ENCODE data around the gene LPCAT4.
"Not testable (repeated sequence)": the region's sequence is repeated elsewhere in the genome, so short reads cannot be mapped to it uniquely, and the experiment has no call there.

The LPCAT4 gene, protein sequence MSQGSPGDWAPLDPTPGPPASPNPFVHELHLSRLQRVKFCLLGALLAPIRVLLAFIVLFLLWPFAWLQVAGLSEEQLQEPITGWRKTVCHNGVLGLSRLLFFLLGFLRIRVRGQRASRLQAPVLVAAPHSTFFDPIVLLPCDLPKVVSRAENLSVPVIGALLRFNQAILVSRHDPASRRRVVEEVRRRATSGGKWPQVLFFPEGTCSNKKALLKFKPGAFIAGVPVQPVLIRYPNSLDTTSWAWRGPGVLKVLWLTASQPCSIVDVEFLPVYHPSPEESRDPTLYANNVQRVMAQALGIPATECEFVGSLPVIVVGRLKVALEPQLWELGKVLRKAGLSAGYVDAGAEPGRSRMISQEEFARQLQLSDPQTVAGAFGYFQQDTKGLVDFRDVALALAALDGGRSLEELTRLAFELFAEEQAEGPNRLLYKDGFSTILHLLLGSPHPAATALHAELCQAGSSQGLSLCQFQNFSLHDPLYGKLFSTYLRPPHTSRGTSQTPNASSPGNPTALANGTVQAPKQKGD

DNA sequence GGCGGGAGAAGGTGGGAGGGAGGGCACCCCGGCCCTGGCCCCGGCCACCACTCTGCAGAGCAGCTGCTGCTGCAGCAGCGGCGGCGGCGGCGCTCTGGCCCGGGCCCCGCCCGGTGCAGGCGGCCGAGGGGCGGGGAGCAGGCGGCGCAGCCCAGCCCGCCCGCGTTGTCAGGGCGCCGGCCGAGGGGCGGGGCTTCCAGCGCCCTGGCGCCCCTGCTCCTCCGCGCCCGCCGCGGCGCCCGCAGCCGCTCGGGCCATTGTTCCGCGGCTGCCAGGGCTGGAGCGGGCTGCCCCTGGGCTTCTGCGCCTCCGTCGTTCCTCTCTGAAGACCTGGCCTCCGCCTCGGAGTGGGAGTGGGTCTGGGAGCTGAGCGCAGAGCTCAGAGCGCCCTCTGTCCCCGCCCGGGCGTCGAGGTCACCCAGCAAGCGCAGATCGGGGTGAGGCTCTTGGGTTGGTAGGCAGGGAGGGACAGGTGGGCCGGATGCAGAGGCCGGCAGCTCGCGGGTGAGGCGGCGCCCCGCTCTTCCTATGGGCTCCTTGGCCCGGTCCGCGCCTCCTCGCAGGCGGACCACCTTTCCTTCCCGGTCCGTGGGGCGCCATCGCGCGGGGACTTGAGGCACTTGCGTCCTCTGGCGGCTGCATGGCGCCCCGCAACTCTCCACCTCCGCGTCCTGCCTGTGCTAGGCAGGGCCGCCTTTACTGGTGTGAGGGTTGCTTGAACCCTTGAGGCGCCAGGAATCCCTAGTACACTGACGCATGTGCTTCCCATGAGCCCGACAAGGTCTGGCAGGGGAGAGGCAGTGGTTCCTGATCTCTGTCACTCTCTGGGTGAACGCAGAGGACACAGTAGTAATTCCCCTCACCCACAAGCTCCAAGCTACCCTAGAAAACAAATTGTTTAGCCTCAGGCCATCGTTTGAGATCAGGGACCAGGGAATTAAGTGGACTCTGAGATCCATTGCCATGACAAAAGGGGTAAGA lies at the start of gene LPCAT4:
Gene LPCAT4, minus strand, starts transcription at position 96 of the 981 bp plus-strand sequence. CDS start 96 bp downstream, outside the sequence.
- peak; percentile 78 for DNase-seq (ENCODE audit: low spot score)

DNA sequence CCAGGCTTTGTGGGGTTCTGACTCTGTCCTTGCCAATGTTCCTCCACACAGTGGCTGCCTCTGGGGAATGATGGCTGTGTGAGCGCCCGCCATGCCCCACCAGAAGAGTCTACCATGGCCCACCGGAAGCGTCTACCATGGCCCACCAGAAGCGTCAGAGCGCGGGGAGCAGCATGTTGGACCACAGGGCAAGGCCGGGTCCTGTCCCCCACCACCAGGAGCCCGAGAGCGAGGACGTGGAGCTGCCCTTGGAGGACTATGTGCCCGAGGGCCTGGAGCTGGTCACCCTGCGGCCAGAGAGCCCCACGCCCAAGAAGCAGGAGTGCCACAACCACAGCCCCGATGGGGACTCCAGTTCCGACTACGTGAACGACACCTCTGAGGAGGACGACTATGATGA lies 42.5 kb upstream of the LPCAT4 start:
- not testable (repeated sequence) for DNase-seq (ENCODE audit: low spot score)

DNA sequence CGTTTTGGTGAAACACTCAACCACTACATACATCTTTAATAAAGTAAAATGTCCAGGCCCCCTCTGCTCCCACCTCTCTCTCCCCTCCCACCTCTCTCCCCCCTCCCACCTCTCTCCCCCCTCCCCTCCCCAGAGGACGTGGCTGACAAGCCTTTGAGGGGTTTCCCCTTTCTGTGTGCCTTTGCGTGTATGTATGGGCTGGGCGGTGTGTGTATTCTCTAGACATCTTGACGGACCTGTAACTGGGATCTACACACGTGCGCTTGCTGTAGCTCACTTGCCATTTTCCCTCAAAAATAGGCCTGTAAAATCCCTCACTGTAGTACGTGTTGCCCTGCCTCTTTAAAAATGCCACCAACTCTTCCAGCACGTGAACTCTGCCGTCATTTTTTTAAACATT lies 42.0 kb upstream of the LPCAT4 start:
- not testable (repeated sequence) for DNase-seq (ENCODE audit: low spot score)

DNA sequence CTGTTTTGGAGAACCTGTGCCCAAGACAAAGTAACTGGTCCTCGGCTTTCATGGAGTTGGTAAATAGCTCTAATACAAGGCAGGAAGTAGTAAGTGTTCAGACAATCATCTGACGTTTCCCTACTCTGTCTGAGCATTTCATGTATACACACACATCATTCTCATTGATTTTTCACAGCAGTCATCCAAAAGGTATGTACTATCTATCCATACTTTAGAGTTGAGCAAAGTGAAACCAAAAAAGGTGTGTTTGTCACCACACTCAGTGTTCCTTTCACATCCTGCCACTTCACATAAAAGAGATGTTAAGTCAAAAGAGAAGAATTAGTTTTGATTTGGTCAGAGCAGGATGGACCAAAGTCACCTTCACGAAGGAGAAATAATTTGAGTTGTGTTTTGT lies 36.9 kb upstream of the LPCAT4 start:
- DNase-seq (ENCODE audit: low spot score), result not testable (repeated sequence)

DNA sequence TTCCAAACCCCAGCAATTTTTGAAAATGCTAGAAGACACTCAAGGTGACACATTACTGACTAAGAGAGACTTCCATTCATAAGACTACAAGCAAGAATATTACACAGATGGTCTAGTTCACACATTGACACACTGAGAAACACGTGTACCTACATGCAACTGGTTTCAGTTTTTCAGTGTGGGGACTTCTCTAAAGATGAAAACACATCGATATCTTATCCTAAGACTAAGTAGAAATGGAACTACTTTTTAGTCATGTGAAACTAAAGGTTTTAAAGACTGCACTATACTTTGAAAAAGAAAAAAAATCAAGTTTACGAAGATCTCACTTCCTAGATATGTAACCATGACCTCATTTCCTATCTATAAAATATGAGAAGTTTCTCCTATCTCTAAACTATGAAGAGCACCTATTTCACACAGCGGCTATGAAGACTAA lies 36.2 kb upstream of the LPCAT4 start:
- DNase-seq (ENCODE audit: low spot score), result not testable (repeated sequence)

DNA sequence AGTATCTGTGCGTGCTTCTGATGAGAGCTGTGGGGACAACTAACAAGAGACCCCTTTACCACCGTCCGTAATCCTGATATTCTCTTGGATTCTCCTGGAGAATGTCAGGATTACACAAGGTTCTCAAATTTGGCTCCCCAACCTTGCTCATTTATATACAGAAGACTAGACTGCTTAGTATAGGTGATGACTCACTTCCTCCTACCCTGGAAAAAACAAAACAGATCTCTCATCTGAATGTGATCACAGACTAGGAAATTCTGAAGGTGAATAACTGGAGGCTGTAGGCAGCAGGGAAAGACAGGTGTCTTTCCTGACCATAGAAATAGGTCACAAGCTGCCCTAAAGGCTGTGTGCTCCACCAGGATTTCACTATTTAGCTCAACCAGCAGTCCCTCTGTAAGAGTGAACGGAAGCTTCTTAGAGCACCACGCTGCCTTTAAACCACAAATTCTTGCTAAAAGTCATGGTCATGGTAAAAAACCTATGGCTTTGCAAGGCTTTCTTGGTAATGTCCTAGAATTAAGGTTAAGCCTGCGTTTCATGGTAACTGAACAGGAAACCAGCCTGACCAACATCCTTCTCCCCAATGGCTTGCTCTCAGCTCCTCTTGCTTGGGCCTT lies 30.8 kb upstream of the LPCAT4 start:
- not testable (repeated sequence) for DNase-seq (ENCODE audit: low spot score)

DNA sequence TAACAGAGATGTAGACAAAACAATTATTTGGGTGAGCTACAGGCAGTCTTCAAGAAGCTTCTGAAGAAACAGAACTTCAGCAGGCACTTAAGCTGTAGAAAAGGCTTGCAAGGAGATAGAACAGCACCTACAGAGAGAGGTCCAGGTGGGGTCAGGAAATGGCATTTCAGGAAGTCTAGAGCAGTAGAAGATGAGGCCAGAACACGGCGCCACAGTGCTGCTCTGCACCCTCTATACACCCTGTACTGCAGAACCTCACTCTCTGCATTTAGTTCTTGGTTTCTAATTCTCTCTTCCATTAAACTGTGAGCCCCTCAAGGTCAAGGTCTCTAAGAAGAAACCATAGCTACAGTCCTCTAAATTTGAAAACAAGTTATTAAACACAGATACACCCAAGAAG lies 26.0 kb upstream of the LPCAT4 start:
- not testable (repeated sequence) for DNase-seq (ENCODE audit: low spot score)

DNA sequence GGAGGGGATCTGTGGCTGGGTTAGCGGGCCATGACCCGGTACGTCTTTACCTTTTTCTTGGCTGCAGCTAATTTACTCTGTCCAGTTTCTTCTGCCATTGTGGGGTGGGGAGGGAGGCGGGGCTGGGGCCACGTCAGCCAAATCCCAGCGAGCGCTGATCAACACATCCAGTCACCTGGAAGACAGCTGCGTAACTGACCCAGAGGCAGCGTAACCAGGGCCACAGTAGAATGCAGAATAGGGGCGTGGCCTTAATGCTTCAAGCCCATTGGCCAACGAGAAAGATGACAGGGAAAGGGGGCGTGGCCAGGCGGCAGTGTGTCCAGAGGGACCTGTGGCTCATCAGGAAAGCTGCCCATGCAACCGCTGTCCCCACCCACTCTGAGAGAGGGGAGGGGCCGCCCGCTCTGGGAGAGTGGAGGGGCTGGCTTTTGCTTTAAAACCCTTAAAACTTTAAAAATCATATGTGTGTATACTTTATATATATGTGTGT lies 22.6 kb upstream of the LPCAT4 start:
- not testable (repeated sequence) for DNase-seq (ENCODE audit: low spot score)

DNA sequence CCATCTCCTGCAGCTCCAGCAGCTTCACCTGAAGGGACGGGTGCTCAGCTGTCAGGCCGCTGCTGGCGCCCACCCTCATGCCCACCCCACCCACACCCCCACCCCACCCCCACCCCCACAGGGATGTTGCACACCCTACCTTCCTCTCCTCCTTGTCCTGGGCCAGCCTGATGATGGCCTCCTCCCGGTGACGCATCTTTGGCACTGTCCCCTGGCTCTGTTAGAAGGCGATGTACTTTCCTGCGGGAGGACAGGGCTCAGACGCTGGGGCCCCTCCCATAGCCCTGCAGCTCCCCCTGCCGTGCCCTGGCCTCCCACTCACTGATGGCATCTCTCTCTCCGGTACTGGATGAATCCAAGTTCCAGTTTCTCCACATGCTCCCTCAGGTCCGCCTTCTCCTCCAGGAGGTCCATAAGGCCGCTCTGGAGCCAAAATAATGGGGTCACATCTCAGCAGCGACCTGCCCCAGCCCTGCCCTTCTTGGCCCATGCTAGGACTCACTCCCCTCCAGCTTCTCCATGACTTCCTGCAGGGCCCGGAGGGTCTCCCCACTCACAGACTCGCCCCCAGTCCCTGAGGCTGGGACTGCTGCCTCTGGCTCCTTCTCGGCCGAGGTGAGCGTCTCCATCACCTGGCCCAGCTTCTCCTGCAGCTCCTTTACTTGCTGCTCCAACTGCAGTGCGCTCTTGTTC lies 15.0 kb upstream of the LPCAT4 start:
- not testable (repeated sequence) for DNase-seq (ENCODE audit: low spot score)

DNA sequence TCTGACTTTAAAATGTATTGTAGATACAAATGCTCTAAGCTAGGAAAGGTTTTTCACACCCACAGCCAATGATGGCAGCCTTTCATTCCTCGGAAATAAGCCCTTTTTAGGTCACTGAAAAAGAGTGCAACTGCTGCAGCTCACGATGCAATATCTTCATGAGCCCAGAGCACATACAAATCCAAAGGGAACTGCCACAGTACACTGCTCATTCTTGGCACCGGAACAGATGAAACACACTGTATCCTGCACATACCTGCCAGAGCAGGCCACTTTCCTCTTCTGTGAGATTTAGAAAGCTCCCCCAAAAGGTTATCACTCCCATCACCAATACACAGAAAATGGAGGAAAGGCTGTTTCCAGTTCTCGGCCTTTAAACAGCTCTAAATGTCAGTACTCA lies 13.5 kb upstream of the LPCAT4 start:
- not testable (repeated sequence) for DNase-seq (ENCODE audit: low spot score)

DNA sequence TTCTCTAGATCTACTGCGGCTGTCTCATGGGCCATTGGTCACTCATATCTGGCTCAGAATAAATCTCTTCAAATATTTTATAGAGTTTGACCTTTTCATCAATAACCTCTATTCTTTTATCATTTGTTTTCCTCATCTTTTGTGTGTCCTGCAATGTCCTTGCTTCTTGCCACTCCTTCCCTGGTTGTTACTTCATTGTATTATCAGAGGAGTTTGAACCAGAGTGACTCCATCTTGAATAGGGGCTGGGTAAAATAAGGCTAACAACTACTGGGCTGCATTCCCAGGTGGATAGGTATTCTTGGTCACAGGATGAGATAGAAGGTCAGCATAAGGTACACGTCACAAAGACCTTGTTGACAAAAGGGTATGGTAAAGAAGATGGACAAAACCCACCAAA lies 9.9 kb upstream of the LPCAT4 start:
- no peak for DNase-seq (ENCODE audit: low spot score)

DNA sequence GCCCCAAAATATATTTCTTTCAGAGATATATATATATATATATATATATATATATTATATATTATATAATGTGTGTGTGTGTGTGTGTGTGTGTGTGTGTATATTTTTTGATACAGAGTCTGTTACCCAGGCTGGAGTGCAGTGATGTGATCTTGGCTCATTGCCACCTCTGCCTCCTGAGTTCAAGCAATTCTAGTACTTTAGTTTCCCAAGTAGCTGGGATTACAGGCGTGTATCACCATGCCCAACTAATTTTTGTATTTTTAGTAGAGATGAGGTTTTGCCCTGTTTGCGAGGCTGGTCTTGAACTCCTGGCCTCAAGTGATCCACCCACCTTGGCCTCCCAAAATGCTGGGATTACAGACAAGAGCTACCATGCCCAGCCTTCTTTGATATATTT lies 8.5 kb upstream of the LPCAT4 start:
- DNase-seq (ENCODE audit: low spot score), result not testable (repeated sequence)

DNA sequence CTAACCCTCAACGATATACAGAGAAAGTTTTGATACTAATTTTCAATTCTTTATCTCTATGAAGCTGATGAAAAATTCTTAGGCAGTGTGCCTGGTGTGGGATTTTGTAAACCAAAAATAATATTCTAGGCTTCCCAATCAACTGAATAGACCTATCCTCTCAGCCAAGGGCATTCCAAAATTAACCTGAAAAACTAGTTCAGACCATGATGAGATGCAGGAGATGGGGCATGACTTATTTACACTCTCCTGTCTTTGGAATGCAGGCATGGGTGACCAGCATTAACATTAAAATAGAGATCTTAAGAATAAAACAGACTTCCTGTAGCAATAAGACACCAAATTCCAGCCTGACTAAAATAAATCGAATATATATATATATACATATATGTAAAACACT lies 7.8 kb upstream of the LPCAT4 start:
- no peak for DNase-seq (ENCODE audit: low spot score)

DNA sequence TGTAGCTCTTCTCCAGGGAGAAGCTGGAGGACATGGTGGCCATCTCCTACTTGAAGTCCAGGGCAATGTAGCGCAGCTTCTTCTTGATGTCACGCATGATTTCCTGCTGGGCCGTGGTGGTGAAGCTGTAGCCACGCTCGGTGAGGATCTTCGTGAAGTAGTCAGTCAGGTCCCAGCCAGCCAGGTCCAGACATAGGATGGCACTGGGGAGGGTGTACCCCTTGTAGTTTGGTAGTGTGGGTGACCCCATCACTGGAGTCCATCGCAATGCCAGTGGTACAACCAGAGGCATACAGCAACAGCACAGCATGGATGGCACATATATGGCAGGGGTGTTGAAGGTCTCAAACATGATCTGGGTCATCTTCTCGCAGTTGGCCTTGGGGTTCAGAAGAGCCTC lies 7.0 kb upstream of the LPCAT4 start:
- DNase-seq (ENCODE audit: low spot score), result no peak

DNA sequence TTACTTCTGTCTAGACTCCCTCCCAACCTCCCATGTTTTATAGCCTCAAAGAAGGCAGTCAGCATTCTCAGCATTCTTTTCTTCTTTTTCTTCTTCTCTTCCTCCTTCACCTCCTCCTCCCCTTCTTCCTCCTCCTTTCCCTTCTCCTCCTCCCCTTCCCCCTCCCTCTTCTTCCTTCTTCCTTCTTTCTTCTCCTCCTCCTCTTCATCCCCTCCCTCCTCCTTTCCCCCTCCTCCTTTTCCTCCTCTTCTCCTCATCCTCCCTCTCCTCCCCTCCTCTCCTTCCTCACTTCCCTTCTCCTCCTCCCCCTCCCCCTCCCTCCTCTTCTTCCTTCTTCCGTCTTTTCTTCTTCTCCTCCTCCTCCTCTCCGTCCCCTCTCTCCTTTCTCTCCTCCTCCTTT lies 3.6 kb upstream of the LPCAT4 start:
- no peak for DNase-seq (ENCODE audit: low spot score)

DNA sequence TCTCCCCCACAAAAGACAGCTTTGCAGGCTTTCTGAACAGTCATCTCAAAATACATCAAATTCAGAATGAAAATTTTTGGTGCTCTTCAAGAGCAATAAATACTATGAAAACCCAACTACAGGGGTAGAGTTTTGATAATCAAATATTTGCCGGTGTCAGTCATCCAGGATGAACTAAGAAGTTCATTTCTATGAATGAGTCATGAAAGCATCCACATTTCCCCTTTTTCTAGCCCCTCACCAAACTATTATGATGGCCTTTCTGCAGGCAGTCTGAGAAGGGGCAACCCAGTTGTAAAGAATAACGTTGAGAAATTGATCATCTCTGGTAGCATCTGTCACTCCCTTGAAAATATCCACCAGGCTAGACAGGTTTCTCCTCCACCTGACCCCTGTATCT lies 3.1 kb upstream of the LPCAT4 start:
- no peak for DNase-seq (ENCODE audit: low spot score)

DNA sequence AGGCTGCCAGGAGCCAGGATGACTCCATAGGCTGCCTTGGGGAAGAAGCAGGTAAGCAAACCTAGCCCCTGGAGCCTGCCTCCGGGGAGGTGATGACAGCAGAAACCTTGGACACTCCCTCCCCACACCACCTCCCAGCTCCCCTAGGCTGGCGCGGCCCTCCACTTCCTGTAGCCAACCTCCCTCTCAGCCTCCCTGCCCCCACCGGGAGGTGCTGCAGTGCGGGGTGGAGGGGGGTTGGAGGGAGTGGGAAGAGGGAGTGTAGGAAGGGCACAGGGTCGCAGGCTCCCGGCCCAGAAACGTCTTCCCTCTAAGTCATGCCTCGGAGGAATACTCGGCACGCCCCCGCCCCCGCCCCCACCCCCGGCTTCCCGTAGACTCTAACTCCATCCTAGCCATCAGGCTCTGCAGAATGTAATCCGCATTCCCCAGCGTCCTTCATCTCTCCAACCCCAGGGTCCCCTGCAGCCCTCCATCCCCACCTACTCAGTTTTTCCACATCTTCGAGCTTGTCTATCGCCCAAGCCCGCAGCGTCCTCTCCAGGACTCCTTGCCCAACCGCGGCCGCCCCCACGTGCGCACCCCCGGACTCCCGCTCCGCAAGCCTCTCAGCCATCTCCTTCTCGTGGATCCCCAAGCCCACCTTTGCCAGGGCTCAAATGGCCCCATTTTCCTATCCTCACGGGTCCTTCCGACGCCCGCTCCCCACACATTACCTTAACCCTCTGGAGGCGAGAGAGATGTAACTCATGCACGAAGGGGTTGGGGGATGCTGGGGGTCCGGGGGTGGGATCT lies 528 bp downstream of the LPCAT4 start:
- peak; percentile 70 for DNase-seq (ENCODE audit: low spot score)

DNA sequence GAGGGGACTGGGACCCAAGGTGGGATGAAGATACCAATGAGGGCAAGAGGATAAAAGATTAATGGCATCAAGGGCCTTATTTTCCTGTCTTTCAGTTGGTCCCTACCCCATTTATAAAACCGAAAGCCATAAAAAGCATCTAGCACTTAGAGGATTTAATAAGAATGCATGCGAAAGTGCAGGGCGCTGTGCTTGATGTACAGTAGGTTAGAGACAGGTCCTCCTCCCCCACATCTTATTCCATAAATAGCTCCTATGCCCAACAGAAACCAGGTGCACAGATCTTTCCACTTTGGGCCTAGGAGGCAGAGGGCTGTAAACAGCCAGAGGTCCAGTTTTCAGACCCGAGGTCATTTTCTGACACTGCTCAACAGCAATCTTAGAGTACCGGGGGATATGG lies 1.2 kb downstream of the LPCAT4 start:
- no peak for DNase-seq (ENCODE audit: low spot score)

DNA sequence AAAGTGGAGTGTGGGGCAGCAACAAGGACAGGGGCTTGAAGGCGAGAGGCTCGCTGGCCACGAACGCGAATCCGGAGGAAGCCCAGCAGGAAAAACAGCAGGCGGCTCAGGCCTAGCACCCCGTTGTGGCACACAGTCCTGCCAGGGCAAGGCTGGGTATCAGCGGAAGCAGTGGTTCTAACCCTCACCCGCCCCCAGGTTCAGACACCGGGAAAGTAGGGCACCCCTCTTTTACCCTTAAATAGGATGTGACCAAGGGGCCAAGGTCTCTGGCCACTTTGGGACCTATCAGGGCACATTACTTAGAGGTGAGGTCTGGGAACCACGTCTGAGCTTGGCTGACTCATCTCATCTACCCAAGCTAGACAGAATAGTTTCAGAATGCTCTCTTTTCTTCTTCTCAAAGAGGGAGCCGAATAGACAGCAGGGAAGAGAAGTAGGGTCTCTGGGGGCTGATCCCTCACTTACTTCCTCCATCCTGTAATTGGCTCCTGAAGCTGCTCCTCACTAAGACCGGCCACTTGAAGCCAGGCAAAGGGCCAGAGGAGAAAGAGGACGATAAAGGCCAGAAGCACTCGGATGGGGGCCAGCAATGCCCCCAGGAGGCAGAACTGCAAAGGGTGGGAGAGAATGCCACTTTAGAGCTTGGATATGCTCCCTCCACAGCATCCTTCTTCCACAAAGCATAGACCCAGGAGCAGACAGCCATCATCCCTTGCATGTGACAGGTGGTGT lies 1.7 kb downstream of the LPCAT4 start:
- DNase-seq (ENCODE audit: low spot score), result no peak

DNA sequence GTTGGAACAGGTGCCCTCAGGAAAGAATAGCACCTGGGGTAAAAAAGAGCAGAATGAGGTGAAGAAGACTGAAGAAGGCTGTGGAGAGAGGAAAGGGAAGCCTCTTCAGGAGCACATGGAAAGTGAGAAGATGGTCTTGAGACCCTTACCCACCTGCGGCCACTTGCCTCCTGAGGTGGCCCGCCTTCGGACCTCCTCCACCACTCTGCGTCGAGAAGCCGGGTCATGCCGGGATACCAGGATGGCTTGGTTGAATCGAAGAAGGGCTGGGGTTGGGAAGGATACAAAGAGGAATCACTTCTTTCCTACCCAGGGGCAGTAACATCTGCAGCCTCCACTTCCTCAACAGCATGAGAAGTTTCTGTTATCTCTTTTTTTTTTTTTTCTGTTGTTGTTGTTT lies 3.0 kb downstream of the LPCAT4 start:
- no peak for DNase-seq (ENCODE audit: low spot score)

All from HuH-7.5 (cell line).